Fibroblast of peridontal ligament (primary cell): ENCODE results near the gene UTS2B.
A peak's percentile ranks its signal among the peaks of the same experiment; 100 is the strongest.

ENCODE experiments used
- DNase-seq: peaks from one replicate; pipeline ENCODE4 v3.0.0-alpha.2; 2010; ENCODE audit errors: extremely low read depth

Gene UTS2B

GRCh38 chr3:191321019-191321767 lies 9.1 kb downstream of the UTS2B start:
- DNase-seq = no peak

GRCh38 chr3:191320316-191320715 lies 10.0 kb downstream of the UTS2B start:
- no peak for DNase-seq

DNA sequence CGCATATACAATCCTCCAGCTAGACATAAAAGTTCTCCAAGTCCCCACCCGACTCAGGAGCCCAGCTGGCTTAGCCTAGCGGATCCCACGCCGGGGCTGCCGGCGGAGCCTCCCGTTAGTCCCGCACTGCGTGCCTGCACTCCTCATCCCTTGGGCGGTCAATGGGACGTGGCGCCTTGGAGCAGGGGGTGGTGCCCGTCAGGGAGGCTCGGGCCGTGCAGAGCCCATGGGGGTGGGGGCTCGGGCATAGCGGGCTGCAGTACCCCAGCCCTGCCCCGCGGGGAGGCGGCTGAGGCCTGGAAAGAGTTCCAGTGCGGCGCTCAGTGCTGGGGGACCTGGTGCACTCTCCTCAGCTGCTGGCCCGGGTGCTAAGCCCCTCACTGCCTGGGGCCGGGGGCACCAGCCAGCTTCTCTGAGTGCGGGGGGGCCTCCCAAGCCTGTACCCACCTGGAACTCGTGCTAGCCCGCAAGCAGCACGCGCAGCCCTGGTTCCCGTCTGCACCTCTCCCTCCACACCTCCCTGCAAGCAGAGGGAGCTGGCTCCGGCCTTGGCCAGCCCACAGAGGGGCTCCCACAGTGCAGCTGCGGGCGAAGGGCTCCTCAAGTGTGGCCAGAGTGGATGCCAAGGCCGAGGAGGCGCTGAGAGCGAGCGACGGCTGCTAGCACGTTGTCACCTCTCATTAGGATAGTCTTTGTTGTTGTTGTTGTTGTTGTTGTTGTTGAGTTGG lies 13.3 kb downstream of the UTS2B start:
- no peak for DNase-seq

- DNase-seq = no peak
Observed at GRCh38 chr3:191314109-191314728, 16.1 kb downstream of the UTS2B start.

DNA sequence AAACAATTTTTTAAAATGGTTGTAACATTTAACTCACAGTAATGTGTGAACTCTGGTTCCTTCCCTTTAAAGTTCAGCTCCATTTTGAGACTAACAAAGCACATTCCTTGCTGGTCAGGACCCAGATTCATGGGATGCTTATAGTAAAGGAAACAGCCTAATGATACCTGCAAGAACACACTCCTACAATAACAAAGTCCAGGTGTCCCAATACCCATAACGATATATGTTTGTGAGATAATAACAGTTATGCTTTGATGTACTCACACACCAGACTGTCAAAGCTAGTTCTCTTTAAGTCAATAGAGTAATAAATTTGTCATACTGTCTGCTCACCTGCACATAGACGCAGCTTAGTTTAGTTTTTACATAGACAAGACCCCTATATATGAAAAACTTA lies 17.0 kb downstream of the UTS2B start:
- no peak for DNase-seq

DNA sequence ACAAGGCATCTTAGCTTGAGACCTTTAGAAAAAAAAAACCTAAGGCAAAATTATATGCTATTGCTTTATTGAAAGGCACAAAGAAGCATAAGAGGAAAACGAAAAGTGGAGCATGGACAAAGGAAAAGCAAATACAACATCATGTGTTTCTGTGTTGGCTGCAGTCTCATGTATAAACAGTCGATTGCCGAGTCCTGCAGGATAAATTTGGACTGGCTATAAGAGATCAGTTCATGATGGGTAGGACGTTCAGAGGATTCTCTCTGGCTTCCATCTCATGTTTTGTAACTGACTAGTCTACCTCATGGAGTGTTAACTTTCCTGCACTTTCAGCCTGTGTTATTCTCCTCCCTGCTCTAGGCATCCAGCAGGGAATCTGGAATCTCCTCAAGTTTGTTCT lies 23.0 kb downstream of the UTS2B start:
- DNase-seq = no peak

GRCh38 chr3:191306428-191306827 lies 23.9 kb downstream of the UTS2B start:
- no peak for DNase-seq

DNA sequence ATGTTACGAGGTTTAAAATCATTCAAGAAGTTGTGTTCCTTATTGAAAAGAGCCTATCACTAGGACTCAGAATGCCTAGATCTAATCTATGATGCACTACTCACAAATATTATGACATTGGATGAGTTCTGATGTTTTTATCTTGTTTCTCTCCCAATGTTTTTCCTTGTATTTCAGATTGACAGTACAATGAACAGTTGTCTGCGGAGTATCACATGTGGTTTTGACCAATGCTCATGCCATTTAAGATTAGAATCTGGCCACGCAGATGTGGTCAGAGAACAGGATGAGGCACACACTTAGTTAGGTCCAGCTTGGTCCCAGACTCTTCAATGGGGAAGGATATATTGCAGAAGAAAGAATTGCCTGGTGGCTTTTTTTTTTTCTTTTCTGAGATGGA lies 26.7 kb downstream of the UTS2B start:
- DNase-seq = no peak

DNA sequence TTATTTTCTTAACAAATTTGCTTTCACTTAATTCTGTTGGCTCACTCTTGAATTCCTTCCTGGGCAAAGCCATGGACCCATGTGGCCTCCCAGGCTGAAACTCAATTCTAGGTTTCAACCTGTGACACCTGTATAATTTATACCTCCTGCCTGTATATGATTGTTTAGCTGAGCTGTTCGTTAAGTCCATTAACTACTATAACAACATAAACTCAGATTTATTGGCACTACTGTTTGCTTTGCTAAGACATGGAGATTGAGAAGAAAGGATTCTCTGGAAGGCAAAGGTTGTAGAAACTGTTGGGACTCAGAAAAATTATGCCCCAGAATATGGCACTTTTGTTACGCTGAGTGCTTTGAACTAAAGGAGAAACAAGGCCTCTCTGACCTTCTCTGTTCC lies 27.9 kb downstream of the UTS2B start:
- DNase-seq = no peak

GRCh38 chr3:191301782-191302411 lies 28.4 kb downstream of the UTS2B start:
- no peak for DNase-seq

GRCh38 chr3:191301017-191301416 lies 29.3 kb downstream of the UTS2B start:
- no peak for DNase-seq

GRCh38 chr3:191300422-191300821 lies 29.9 kb downstream of the UTS2B start:
- DNase-seq = no peak

GRCh38 chr3:191298846-191299245 lies 31.5 kb downstream of the UTS2B start:
- no peak for DNase-seq

GRCh38 chr3:191296041-191296541 lies 34.2 kb downstream of the UTS2B start:
- DNase-seq = no peak

- no peak for DNase-seq
Observed at GRCh38 chr3:191294291-191294690, 36.0 kb downstream of the UTS2B start.

GRCh38 chr3:191292243-191293015 lies 37.9 kb downstream of the UTS2B start:
- DNase-seq = no peak

- peak; percentile 51 for DNase-seq
Observed at GRCh38 chr3:191290311-191291025, 39.9 kb downstream of the UTS2B start.

- no peak for DNase-seq
Observed at GRCh38 chr3:191283400-191283799, 46.9 kb downstream of the UTS2B start.

GRCh38 chr3:191282251-191283185 lies 47.8 kb downstream of the UTS2B start:
- DNase-seq = peak; percentile 72

GRCh38 chr3:191280882-191281281 lies 49.4 kb downstream of the UTS2B start:
- DNase-seq = no peak
